Ishikawa (cell line): ENCODE data around the gene MTUS2.

Experiments used
- CEBPB ChIP-seq: IDR thresholded peaks from 2 replicates; pipeline ENCODE4 v1.6.1; 2012
- CREB1 ChIP-seq: IDR thresholded peaks from 2 replicates; pipeline ENCODE4 v1.6.1; 2012; ENCODE audit warnings: low read depth
- EGR1 ChIP-seq: IDR thresholded peaks from 2 replicates; pipeline ENCODE4 v1.6.1; 2012
- EP300 ChIP-seq: IDR thresholded peaks from 2 replicates; pipeline ENCODE4 v1.6.1; 2012; ENCODE audit warnings: borderline replicate concordance
- FOXM1 ChIP-seq: IDR thresholded peaks from 2 replicates; pipeline ENCODE4 v1.6.1; 2012; ENCODE audit warnings: low read depth, borderline replicate concordance
- MAX ChIP-seq: IDR thresholded peaks from 2 replicates; pipeline ENCODE4 v1.6.1; 2012
- NFIC ChIP-seq: IDR thresholded peaks from 2 replicates; pipeline ENCODE4 v1.6.1; 2012
- RAD21 ChIP-seq: IDR thresholded peaks from 2 replicates; pipeline ENCODE4 v1.6.1; 2012; ENCODE audit warnings: low read depth
- REST ChIP-seq: IDR thresholded peaks from 2 replicates; pipeline ENCODE4 v1.6.1; 2012; ENCODE audit warnings: low read depth, mild to moderate bottlenecking
- TAF1 ChIP-seq: IDR thresholded peaks from 2 replicates; pipeline ENCODE4 v1.6.1; 2012; ENCODE audit warnings: low read depth, mild to moderate bottlenecking
- TCF12 ChIP-seq: IDR thresholded peaks from 2 replicates; pipeline ENCODE4 v1.6.1; 2012; ENCODE audit warnings: low read depth
- TEAD4 ChIP-seq: IDR thresholded peaks from 2 replicates; pipeline ENCODE4 v1.6.1; 2012
- USF1 ChIP-seq: IDR thresholded peaks from 2 replicates; pipeline ENCODE4 v1.6.1; 2012
- YY1 ChIP-seq: IDR thresholded peaks from 2 replicates; pipeline ENCODE4 v1.6.1; 2012; ENCODE audit warnings: low read depth
- ZBTB7A ChIP-seq: IDR thresholded peaks from 2 replicates; pipeline ENCODE4 v1.6.1; 2012; ENCODE audit warnings: low read depth

MTUS2 gene

GRCh38 chr13:28955264-28955966 is 135.3 kb downstream of the MTUS2 start:
- no peak for TF ChIP-seq CREB1
- no peak for TF ChIP-seq TEAD4
- no peak for TF ChIP-seq USF1
- no peak for TF ChIP-seq MAX
- TF ChIP-seq EGR1: no peak
- no peak for TF ChIP-seq ZBTB7A
- no peak for TF ChIP-seq CEBPB
- no peak for TF ChIP-seq FOXM1
- no peak for TF ChIP-seq TAF1
- no peak for TF ChIP-seq NFIC
- no peak for TF ChIP-seq TCF12

GRCh38 chr13:28958018-28958417 is 137.9 kb downstream of the MTUS2 start:
- no peak for TF ChIP-seq YY1
- TF ChIP-seq ZBTB7A: no peak
- no peak for TF ChIP-seq CREB1
- TF ChIP-seq EGR1: no peak
- TF ChIP-seq TAF1: no peak
- no peak for TF ChIP-seq MAX
- TF ChIP-seq REST: no peak
- no peak for TF ChIP-seq TEAD4
- TF ChIP-seq CEBPB: no peak
- TF ChIP-seq NFIC: no peak
- no peak for TF ChIP-seq TCF12

- TF ChIP-seq FOXM1 (no peak), RAD21 (no peak), CREB1 (no peak), TCF12 (no peak), YY1 (no peak), TAF1 (no peak), EP300 (no peak), ZBTB7A (no peak), EGR1 (no peak), USF1 (no peak), REST (no peak), TEAD4 (no peak), CEBPB (no peak), NFIC (no peak), MAX (no peak)
These were observed 138.3 kb downstream of the MTUS2 start for GRCh38 chr13:28958441-28958840.

GRCh38 chr13:28964052-28964451 is 143.9 kb downstream of the MTUS2 start:
- TF ChIP-seq YY1: no peak
- TF ChIP-seq CEBPB: no peak
- TF ChIP-seq TEAD4: no peak
- no peak for TF ChIP-seq ZBTB7A
- TF ChIP-seq NFIC: no peak
- TF ChIP-seq EGR1: no peak
- no peak for TF ChIP-seq CREB1
- no peak for TF ChIP-seq MAX
- no peak for TF ChIP-seq FOXM1

- TF ChIP-seq REST: no peak
- no peak for TF ChIP-seq USF1
These were observed 144.7 kb downstream of the MTUS2 start for GRCh38 chr13:28964803-28965202.
